SU-DHL-6 (cell line): ENCODE results near the gene SLX9.

Experiments used
- CTCF ChIP-seq: fragments of 200-600 bp; sonication (generic); IDR thresholded peaks from one replicate; pipeline ENCODE4 v1.5.1; 2017; ENCODE audit warnings: antibody characterized with exemption, mild to moderate bottlenecking, low read length, moderate library complexity; ENCODE audit not compliant: insufficient read depth, poor library complexity, severe bottlenecking
- EZH2phosphoT487 ChIP-seq: fragments of 200-600 bp; sonication (generic), shearing (Covaris generic); conservative IDR thresholded peaks from 2 replicates; pipeline ENCODE4 v1.6.1; 2018; ENCODE audit warnings: mild to moderate bottlenecking, antibody characterized with exemption, low read length, moderate library complexity, mixed read lengths

- TF ChIP-seq CTCF: no peak
- TF ChIP-seq EZH2phosphoT487: no peak
Measured at GRCh38 chr21:44929242-44929798, 10.5 kb upstream of the SLX9 start.
